Measurements from ENCODE around the gene DCAF6.

DNA sequence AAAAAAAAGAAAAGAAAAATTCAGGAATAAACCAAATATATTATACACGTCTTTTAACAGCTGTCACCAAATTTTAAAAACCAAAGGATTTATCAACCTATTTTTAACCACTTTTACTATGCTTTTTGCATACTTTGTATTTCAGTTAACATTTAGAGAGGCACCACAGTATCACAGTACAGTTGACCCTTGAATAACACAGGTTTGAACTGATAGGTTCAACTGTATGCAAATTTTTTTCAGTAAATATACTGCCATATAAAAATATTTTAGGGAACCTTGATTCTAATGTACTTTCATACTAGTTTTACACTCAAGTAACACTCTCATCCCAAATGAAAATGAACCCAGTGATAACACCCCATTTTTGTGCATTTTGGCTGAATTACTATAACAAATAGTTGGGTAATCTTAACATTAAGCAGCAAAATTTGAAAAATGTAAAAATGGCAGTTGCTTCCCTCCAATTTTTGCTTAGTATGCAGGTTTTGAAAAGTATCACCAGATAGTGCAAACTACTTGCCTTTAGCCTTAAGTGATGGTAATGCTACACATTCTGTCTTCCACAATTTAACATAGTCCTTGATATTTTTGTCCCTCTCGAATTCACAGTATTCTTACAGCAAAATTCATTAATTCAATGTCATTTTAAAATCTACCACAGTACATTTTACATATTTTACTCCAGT is 11.8 kb upstream of the DCAF6 start:
- TF ChIP-seq BHLHE40 (IDR thresholded peaks at IDR 0.05; ENCODE audit: borderline replicate concordance) (no peak), L3MBTL2 (conservative IDR thresholded peaks at IDR 0.05) (no peak), HDGF (IDR thresholded peaks at IDR 0.05; ENCODE audit: borderline replicate concordance) (no peak), SP1 (IDR thresholded peaks at IDR 0.05) (no peak), FOXM1 (IDR thresholded peaks at IDR 0.05; ENCODE audit: borderline replicate concordance) (no peak), ZNF384 (IDR thresholded peaks at IDR 0.05) (no peak), TARDBP (IDR thresholded peaks at IDR 0.05) (no peak), LEF1 (IDR thresholded peaks at IDR 0.05; ENCODE audit: borderline replicate concordance) (no peak), ELF4 (IDR thresholded peaks at IDR 0.05) (no peak), ARNT (IDR thresholded peaks at IDR 0.05) (no peak), FOXA1 (IDR thresholded peaks at IDR 0.05) (no peak), FOXK2 (IDR thresholded peaks at IDR 0.05) (no peak), SUZ12 (IDR thresholded peaks at IDR 0.05) (no peak)
- TF ChIP-seq, protein P1, sequence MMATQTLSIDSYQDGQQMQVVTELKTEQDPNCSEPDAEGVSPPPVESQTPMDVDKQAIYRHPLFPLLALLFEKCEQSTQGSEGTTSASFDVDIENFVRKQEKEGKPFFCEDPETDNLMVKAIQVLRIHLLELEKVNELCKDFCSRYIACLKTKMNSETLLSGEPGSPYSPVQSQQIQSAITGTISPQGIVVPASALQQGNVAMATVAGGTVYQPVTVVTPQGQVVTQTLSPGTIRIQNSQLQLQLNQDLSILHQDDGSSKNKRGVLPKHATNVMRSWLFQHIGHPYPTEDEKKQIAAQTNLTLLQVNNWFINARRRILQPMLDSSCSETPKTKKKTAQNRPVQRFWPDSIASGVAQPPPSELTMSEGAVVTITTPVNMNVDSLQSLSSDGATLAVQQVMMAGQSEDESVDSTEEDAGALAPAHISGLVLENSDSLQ (IDR thresholded peaks at IDR 0.05) = no peak

All from HEK293T (cell line).